Stimulated activated CD4-positive, alpha-beta T cell treated with anti-CD3 and anti-CD28 coated beads, TNF-alpha, amount 100 ng/mL, for 1 hour (primary cell): ENCODE measurements around the gene ODF2.
"Not testable (repeated sequence)": the region's sequence is repeated elsewhere in the genome, so short reads cannot be mapped to it uniquely, and the experiment has no call there.

Source experiments
- DNase-seq, 3 donors: peaks; one replicate each; pipeline ENCODE4 v3.0.0-alpha.2; 2020; ENCODE audit warnings: low read depth in 3 of 3, low spot score in 1 of 3

The ODF2 gene

GRCh38 chr9:128482186-128482585 is 26.4 kb downstream of the ODF2 start:
- no peak for DNase-seq

- DNase-seq, result no peak
Measured at GRCh38 chr9:128484686-128485413, 29.0 kb downstream of the ODF2 start.

GRCh38 chr9:128485414-128485855 is 29.6 kb downstream of the ODF2 start:
- no peak for DNase-seq

DNA sequence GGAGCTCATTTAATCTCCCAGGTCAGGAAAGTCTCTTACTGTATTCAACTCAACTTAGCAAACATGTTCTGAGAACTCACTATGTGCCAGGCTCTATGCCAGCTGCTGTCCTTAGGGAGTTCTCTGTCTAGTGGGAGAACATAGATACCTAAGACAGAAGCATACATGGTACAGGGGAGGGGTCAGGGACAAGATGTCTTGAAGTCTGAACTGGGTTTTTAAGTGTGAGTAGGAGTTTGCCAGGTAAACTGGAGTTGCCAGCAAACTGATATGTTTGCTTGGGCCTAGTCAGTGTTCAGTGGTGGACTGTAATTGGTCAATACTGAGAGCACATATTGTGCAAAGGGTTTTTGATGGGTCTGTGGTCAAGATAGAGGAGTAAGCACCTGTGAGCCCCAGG is 30.4 kb downstream of the ODF2 start:
- DNase-seq, result no peak

DNA sequence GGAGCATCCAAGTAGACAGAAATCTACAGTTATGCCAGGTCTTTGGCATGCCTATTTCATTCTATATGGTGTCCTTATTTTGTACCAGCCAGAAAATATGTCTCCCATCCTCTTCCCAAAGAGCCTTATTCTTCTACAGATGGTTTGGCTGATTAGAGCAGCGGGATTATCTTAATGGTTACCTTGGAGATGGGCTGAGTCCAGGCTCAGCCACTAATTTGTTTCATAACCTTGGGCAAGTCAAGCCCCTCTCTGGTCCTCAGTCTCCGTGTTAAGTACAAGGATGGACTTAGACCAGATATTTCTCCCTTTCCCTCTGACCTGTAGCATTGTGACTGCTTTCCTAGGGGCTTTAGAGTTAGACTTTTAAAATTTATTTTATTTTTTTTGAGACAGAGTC is 37.6 kb downstream of the ODF2 start:
- no peak for DNase-seq

DNA sequence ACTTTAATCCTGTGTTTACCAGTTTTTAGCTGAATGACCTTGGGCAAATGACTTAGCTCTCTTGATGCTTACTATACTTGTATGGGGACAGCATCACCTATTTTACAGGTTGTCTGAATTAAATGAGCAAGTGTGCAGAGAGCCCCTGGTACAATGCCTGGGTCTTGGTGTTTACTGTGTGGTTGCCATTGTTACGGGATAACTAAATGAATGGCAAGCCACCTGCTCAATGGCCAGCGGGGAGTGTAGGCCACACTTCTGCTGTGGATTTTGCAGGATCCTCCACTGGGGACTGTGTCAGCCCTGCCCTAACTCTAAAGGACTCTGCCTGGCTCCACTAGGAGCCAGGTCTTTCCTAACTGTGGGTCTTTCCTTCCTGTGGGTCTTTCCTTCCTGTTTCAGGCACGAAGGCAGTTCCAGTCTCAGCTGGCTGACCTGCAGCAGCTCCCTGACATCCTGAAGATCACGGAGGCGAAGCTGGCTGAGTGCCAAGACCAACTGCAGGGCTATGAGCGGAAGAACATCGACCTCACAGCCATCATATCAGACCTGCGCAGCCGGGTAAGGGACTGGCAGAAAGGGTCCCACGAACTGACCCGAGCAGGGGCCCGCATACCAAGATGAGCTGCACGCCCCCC is 38.4 kb downstream of the ODF2 start:
- no peak for DNase-seq

GRCh38 chr9:128494746-128495129 is 38.9 kb downstream of the ODF2 start:
- no peak for DNase-seq

DNA sequence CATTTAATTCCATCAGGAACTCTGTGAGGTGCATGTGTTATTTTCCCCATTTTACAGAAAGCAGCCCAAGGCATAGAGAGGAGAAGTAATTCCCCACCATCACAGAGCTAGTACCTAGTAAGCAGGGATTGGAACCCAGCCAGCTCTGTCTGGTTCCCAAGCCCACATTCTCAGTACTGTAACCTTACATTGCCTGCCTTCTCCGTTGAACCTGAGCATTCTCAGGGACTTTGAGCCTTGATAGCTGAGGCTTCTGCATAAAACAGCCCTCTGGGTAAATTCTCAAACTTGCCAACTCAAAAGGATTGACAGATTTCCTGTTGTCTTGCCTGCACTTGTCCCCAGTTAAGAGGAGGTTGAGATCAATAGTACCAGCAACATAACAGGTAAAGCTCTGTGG is 39.5 kb downstream of the ODF2 start:
- no peak for DNase-seq

GRCh38 chr9:128495804-128496417 is 40.1 kb downstream of the ODF2 start:
- DNase-seq, result no peak

- no peak for DNase-seq
Measured at GRCh38 chr9:128497824-128498610, 42.2 kb downstream of the ODF2 start.

GRCh38 chr9:128498911-128499310 is 43.1 kb downstream of the ODF2 start:
- no peak for DNase-seq

DNA sequence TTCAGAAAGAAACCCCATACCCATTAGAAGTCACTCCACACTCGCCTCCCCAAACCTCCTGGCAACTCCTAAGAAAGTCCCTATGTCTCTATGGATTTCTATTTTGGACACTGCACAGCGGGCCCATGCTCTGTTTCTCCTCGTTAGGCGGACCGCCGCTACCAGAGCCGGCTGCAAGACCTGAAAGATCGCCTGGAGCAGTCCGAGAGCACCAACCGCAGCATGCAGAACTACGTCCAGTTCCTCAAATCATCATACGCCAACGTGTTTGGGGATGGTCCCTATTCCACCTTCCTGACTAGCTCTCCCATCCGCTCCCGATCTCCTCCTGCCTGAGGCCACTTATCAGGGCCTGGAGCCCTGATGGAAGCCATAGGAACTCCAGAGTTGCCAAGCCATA is 44.1 kb downstream of the ODF2 start:
- no peak for DNase-seq

DNA sequence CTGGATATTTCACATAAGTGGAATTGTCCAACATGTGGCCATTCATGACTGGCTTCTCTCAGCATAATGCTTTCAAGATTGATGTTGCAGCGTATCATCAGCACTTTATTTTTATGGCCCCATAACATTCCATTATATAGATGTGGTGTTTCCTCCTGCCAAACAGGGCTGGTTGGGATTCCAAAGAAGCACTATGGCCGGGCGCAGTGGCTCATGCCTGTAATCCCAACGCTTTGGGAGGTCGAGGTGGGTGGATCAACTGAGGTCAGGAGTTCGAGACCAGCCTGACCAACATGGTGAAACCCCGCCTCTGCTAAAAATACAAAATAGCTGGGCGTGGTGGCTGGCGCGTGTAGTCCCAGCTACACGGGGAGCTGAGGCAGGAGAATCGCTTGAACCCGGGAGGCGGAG is 47.6 kb downstream of the ODF2 start:
- DNase-seq, result not testable (repeated sequence)

DNA sequence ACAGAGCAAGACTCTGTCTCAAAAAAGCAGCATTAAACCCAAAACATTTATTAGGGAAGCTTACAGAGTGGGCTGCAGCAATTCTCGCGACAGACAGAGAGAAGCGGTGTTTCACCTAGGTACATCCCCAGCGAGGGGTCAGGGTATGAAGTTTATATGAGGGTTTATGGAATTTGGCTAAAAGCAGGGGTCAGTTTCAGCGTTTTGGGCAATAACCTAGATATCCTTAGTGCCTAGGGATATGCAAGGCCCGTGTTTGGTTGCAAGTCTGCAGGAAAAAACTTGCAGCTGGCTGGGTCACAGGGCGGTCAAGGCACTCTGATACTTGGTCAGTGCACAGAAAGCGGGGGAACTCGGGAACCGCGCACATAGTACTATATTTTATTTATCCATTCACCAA is 48.1 kb downstream of the ODF2 start:
- no peak for DNase-seq

DNA sequence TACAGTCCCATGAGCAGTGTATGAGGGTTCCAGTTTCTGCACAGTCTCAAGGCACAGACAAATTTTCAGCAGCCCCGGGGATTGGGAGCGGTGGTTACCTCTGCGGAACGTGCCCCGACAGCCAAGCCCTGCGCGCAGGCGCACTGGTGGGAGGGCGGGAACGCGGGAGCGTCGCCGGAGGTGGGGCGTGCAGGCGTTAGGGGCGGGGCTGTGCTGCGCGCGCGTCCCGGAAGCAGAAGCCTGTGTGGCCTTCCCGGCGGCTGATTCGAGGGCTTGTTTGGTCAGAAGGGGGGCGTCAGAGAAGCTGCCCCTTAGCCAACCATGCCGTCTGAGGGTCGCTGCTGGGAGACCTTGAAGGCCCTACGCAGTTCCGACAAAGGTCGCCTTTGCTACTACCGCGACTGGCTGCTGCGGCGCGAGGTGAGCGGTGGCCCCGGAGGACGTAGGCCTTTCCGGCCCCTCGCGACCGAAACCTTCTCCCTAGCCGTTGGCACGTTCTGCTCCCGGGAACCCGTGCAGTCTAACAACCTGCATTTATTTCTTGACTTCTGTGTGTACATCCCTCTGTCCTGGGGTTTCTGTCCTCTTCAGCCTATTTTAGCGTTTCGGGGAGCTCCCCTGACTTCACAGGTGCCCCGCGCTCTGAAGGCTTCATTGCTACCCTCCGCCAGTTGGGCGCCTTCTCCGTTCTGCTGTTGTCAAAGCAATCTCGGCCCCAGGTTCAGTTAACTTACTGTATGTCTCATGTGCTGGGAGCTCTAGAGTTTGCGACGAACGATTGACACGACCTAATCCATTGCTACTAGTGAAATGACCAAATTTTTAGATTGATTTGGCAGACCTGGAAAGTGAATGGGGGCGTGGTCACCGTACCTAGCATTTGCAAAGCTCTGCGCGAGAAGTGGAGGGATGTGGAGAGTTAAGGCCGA is 48.9 kb downstream of the ODF2 start, which contains the start of gene GLE1:
GLE1 (plus strand) TSS at position 235 of the 929 bp plus-strand sequence; CDS start at position 322, 87 bp downstream.
- DNase-seq, result peak; percentile 93 to 97 (median 95)

DNA sequence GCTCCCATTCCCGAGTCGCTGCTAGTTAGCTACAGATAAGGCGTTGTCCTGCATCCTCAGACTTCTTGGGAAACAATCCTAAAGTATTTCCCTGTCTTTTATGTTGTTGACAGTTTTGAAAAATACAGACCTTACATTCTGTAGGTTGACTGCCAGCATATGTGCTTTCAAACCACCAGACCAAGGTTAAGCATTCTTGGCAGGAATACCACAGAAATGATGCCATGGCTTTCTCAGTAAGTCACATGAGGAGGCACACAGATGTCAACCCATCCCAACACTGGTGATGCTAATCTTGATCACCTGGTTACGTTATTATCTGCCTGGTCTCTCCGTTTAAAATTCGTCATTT is 49.6 kb downstream of the ODF2 start:
- no peak for DNase-seq

- not testable (repeated sequence) for DNase-seq
Measured at GRCh38 chr9:128505906-128506305, 50.1 kb downstream of the ODF2 start.

GRCh38 chr9:128512820-128513219 is 57.0 kb downstream of the ODF2 start:
- DNase-seq, result no peak

- DNase-seq, result no peak
Measured at GRCh38 chr9:128521956-128522355, 66.2 kb downstream of the ODF2 start.

GRCh38 chr9:128523199-128523925 is 67.6 kb downstream of the ODF2 start:
- no peak for DNase-seq
